HepG2 (cell line): ENCODE measurements around the gene SNUPN. TPM values are rescaled to one million over a fixed set of nuclear protein-coding genes. Genes with fewer than 3 reads are reported as not detected.

ENCODE experiments used
- BRCA1 ChIP-seq: sonication (generic); formaldehyde crosslinking; IDR thresholded peaks from 2 replicates; pipeline ENCODE4 v1.4.0; 2020; ENCODE audit warnings: missing genetic modification reagents
- GTF3A ChIP-seq: sonication (generic); formaldehyde crosslinking; conservative IDR thresholded peaks from 2 replicates; pipeline ENCODE4 v1.4.0; 2020; ENCODE audit warnings: mild to moderate bottlenecking, missing genetic modification reagents
- HNF4A ChIP-seq: sonication (generic); formaldehyde crosslinking; IDR thresholded peaks from 2 replicates; pipeline ENCODE4 v1.4.0; 2020; ENCODE audit warnings: missing genetic modification reagents
- MEF2D ChIP-seq: sonication (generic); formaldehyde crosslinking; IDR thresholded peaks from 2 replicates; pipeline ENCODE4 v1.5.1; 2020; ENCODE audit warnings: mild to moderate bottlenecking, missing genetic modification reagents
- MEIS2 ChIP-seq: sonication (generic); formaldehyde crosslinking; IDR thresholded peaks from 2 replicates; pipeline ENCODE4 v1.9.0; 2021; ENCODE audit warnings: mild to moderate bottlenecking, missing genetic modification reagents
- PAF1 ChIP-seq: IDR thresholded peaks from 2 replicates; pipeline ENCODE4 v1.6.1; 2016; ENCODE audit warnings: missing genetic modification reagents, missing compliant biosample characterization
- PHF5A ChIP-seq: IDR thresholded peaks from one replicate; pipeline ENCODE4 v1.6.1; 2018; ENCODE audit warnings: low read depth, missing genetic modification reagents; ENCODE audit not compliant: unreplicated experiment
- POLR2A ChIP-seq, 2 experiments: IDR thresholded peaks; 2 replicates each; pipeline ENCODE4 v1.6.1; 2011; ENCODE audit warnings: low read depth in 2 of 2, low read length in 2 of 2, mild to moderate bottlenecking in 1 of 2, moderate library complexity in 1 of 2; ENCODE audit not compliant: insufficient read depth in 1 of 2
- PPARG ChIP-seq: conservative IDR thresholded peaks from 2 replicates; pipeline ENCODE4 v1.6.1; 2016; ENCODE audit warnings: missing biosample characterization, missing genetic modification reagents
- RARG ChIP-seq: sonication (generic); formaldehyde crosslinking; IDR thresholded peaks from 2 replicates; pipeline ENCODE4 v1.4.0; 2020; ENCODE audit warnings: low read depth, mild to moderate bottlenecking, missing genetic modification reagents
- SALL2 ChIP-seq: sonication (generic); formaldehyde crosslinking; IDR thresholded peaks from 2 replicates; pipeline ENCODE4 v1.8.1; 2023; ENCODE audit warnings: mild to moderate bottlenecking, missing genetic modification reagents, inconsistent platforms
- SNAPC2 ChIP-seq: sonication (generic); formaldehyde crosslinking; IDR thresholded peaks from 2 replicates; pipeline ENCODE4 v1.8.1; 2022; ENCODE audit warnings: mild to moderate bottlenecking, missing genetic modification reagents
- ZNF296 ChIP-seq: sonication (generic); formaldehyde crosslinking; conservative IDR thresholded peaks from 2 replicates; pipeline ENCODE4 v1.5.0; 2020; ENCODE audit warnings: mild to moderate bottlenecking, missing genetic modification reagents
- ZNF737 ChIP-seq: sonication (generic); formaldehyde crosslinking; IDR thresholded peaks from 2 replicates; pipeline ENCODE4 v1.5.0; 2020; ENCODE audit warnings: missing genetic modification reagents, mild to moderate bottlenecking, borderline replicate concordance
- ZNF883 ChIP-seq: sonication (generic); formaldehyde crosslinking; IDR thresholded peaks from 2 replicates; pipeline ENCODE4 v1.5.1; 2020; ENCODE audit warnings: mild to moderate bottlenecking, missing genetic modification reagents; ENCODE audit errors: not compliant biosample characterization
- polyA plus RNA-seq, 8 experiments: library from polyadenylated mRNA; depleted of rRNA in 3 of 8; stranded (reverse) in 7 of 8; unstranded in 1 of 8; fragments of >200 nt; fragmentation: Illumina TruSeq in 4 of 8; extraction: Trizol in 4 of 8; gene quantifications; 2 replicates each; pipeline versions ENCODE4 v1.2.1 to v1.2.3, GENCODE V29; 2011 to 2016; ENCODE audit warnings: low read depth in 4 of 8, missing spikeins in 1 of 8, mixed read lengths in 1 of 8; ENCODE audit not compliant: insufficient read depth in 1 of 8
- total RNA-seq, 5 experiments: library from RNA; depleted of rRNA; stranded (reverse); fragments of >200 nt; fragmentation: Illumina TruSeq; extraction: Trizol; gene quantifications; 2 replicates each; pipeline ENCODE4 v1.2.3, GENCODE V29; 2016; ENCODE audit warnings: low read depth in 1 of 5
- TF ChIP-seq, protein P1 (sequence below): sonication (generic); formaldehyde crosslinking; IDR thresholded peaks from 2 replicates; pipeline ENCODE4 v1.4.0; 2020; ENCODE audit warnings: missing genetic modification reagents, borderline replicate concordance
- TF ChIP-seq, protein P2 (sequence below), 2 experiments: sonication (generic) in 1 of 2; formaldehyde crosslinking in 1 of 2; IDR thresholded peaks; 2 replicates each; pipeline versions ENCODE4 v1.4.0 to v1.6.1; 2018 to 2020; ENCODE audit warnings: missing genetic modification reagents in 2 of 2, borderline replicate concordance in 1 of 2, low read depth in 1 of 2, mild to moderate bottlenecking in 1 of 2, missing biosample characterization in 1 of 2
- TF ChIP-seq, protein P3 (sequence below): sonication (generic); formaldehyde crosslinking; IDR thresholded peaks from 2 replicates; pipeline ENCODE4 v1.5.0; 2020; ENCODE audit warnings: missing genetic modification reagents
- TF ChIP-seq, protein P4 (sequence below): sonication (generic); formaldehyde crosslinking; IDR thresholded peaks from 2 replicates; pipeline ENCODE4 v1.4.0; 2020; ENCODE audit warnings: missing genetic modification reagents

SNUPN gene
- total and polyA plus RNA-seq, 2 of the 13 experiments (the other 11 are each of a cell fraction or from before 2014, with no cell fraction given): 9.0 to 16.4 TPM

DNA sequence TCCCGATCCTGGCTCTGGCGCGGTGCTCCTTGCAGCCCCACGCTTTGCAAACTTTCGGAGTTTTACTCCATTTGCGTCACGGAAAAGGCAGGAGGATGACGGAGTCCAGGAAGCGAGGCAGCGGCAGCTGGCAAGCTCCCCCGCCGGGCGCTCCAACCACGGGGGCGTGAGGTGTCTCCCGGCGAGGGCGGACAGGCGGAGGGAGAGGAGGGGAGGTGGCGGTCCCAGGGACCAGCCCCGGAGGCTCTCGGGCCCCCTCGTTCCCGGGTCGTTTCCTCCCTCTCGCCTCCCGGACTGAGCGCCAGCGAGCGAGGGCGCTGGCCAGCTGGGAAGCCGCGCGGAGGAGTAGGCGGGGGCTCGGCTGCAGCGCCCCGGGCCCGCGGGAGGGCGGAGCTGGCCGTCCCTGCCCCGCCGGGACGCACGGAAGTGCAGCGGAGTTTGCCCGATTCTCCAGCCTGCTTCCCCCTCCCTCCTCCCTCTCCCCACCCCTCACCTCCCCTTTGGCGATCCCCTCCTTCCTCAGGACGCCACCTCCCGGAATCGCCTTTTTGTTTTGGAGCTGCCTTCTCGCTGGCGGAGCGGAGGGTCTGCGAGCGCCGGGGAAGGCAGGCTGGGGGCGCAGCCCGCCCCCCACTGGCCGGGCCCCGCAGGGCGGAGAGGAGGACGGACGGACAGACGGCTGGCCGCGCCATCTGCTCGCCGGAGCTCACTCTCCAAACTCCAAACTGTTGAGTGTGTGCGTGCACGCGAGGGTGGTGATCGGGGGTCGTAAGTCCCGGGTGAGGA lies 22.0 kb upstream of the SNUPN start, which contains the start of gene SNX33 (continued):
- TF ChIP-seq, protein P1, sequence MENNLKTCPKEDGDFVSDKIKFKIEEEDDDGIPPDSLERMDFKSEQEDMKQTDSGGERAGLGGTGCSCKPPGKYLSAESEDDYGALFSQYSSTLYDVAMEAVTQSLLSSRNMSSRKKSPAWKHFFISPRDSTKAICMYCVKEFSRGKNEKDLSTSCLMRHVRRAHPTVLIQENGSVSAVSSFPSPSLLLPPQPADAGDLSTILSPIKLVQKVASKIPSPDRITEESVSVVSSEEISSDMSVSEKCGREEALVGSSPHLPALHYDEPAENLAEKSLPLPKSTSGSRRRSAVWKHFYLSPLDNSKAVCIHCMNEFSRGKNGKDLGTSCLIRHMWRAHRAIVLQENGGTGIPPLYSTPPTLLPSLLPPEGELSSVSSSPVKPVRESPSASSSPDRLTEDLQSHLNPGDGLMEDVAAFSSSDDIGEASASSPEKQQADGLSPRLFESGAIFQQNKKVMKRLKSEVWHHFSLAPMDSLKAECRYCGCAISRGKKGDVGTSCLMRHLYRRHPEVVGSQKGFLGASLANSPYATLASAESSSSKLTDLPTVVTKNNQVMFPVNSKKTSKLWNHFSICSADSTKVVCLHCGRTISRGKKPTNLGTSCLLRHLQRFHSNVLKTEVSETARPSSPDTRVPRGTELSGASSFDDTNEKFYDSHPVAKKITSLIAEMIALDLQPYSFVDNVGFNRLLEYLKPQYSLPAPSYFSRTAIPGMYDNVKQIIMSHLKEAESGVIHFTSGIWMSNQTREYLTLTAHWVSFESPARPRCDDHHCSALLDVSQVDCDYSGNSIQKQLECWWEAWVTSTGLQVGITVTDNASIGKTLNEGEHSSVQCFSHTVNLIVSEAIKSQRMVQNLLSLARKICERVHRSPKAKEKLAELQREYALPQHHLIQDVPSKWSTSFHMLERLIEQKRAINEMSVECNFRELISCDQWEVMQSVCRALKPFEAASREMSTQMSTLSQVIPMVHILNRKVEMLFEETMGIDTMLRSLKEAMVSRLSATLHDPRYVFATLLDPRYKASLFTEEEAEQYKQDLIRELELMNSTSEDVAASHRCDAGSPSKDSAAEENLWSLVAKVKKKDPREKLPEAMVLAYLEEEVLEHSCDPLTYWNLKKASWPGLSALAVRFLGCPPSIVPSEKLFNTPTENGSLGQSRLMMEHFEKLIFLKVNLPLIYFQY (CRISPR knock-in tag): no peak
- TF ChIP-seq, protein P2, sequence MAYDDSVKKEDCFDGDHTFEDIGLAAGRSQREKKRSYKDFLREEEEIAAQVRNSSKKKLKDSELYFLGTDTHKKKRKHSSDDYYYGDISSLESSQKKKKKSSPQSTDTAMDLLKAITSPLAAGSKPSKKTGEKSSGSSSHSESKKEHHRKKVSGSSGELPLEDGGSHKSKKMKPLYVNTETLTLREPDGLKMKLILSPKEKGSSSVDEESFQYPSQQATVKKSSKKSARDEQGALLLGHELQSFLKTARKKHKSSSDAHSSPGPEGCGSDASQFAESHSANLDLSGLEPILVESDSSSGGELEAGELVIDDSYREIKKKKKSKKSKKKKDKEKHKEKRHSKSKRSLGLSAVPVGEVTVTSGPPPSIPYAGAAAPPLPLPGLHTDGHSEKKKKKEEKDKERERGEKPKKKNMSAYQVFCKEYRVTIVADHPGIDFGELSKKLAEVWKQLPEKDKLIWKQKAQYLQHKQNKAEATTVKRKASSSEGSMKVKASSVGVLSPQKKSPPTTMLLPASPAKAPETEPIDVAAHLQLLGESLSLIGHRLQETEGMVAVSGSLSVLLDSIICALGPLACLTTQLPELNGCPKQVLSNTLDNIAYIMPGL (CRISPR knock-in tag; IDR thresholded peaks at IDR 0.05; ENCODE audit: borderline replicate concordance in 1 of 2, low read depth in 1 of 2): peak; percentile 90 to 91
- TF ChIP-seq ZNF883 (CRISPR knock-in tag): no peak
- no peak for TF ChIP-seq SALL2
- no peak; the same call in 1 of the 2 replicates for TF ChIP-seq MEIS2 (CRISPR knock-in tag)
- TF ChIP-seq PHF5A (CRISPR knock-in tag): peak; percentile 17
- TF ChIP-seq SNAPC2: peak; percentile 67; the same call in 1 of the 2 replicates
- TF ChIP-seq BRCA1: no peak
- no peak for TF ChIP-seq PAF1 (CRISPR knock-in tag)
- TF ChIP-seq, protein P3, sequence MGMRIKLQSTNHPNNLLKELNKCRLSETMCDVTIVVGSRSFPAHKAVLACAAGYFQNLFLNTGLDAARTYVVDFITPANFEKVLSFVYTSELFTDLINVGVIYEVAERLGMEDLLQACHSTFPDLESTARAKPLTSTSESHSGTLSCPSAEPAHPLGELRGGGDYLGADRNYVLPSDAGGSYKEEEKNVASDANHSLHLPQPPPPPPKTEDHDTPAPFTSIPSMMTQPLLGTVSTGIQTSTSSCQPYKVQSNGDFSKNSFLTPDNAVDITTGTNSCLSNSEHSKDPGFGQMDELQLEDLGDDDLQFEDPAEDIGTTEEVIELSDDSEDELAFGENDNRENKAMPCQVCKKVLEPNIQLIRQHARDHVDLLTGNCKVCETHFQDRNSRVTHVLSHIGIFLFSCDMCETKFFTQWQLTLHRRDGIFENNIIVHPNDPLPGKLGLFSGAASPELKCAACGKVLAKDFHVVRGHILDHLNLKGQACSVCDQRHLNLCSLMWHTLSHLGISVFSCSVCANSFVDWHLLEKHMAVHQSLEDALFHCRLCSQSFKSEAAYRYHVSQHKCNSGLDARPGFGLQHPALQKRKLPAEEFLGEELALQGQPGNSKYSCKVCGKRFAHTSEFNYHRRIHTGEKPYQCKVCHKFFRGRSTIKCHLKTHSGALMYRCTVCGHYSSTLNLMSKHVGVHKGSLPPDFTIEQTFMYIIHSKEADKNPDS: no peak; the same call in 1 of the 2 replicates
- TF ChIP-seq MEF2D (CRISPR knock-in tag): no peak
- no peak for TF ChIP-seq GTF3A (CRISPR knock-in tag)
- no peak; a peak in 1 of 4 replicates for TF ChIP-seq POLR2A (IDR thresholded peaks at IDR 0.05; ENCODE audit: insufficient read depth in 1 of 2, low read depth in 2 of 2, low read length in 2 of 2)
- no peak; the same call in 1 of the 2 replicates for TF ChIP-seq ZNF296 (CRISPR knock-in tag)
- TF ChIP-seq PPARG (CRISPR knock-in tag): no peak
- TF ChIP-seq ZNF737 (CRISPR knock-in tag): no peak
- TF ChIP-seq HNF4A (CRISPR knock-in tag): no peak
- TF ChIP-seq, protein P4, sequence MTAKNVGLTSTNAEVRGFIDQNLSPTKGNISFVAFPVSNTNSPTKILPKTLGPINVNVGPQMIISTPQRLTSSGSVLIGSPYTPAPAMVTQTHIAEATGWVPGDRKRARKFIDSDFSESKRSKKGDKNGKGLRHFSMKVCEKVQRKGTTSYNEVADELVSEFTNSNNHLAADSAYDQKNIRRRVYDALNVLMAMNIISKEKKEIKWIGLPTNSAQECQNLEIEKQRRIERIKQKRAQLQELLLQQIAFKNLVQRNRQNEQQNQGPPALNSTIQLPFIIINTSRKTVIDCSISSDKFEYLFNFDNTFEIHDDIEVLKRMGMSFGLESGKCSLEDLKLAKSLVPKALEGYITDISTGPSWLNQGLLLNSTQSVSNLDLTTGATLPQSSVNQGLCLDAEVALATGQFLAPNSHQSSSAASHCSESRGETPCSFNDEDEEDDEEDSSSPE: peak; percentile 35; the same call in 1 of the 2 replicates
- TF ChIP-seq RARG (CRISPR knock-in tag): no peak
